Dendritic cell treated with granulocyte-macrophage colony-stimulating factor and Interleukin-4, amounts not matched to agents 40 ng/mL and 50 ng/mL, for 4 days (primary cell): ENCODE measurements around the gene BDKRB1.

Experiments used
- H3K27ac Mint-ChIP-seq: one replicate; pipeline ENCODE4 v1.8.0; 2022; ENCODE audit warnings: mild to moderate bottlenecking, mixed read lengths
- H3K27me3 Mint-ChIP-seq: one replicate; pipeline ENCODE4 v1.8.0; 2022; ENCODE audit warnings: mild to moderate bottlenecking, mixed read lengths
- H3K36me3 Mint-ChIP-seq: one replicate; pipeline ENCODE4 v1.8.0; 2022; ENCODE audit warnings: low read depth, mixed read lengths
- H3K4me1 Mint-ChIP-seq: one replicate; pipeline ENCODE4 v1.8.0; 2022; ENCODE audit warnings: low read depth, mixed read lengths
- H3K4me3 Mint-ChIP-seq: one replicate; pipeline ENCODE4 v1.8.0; 2022; ENCODE audit warnings: mild to moderate bottlenecking, moderate library complexity, mixed read lengths
- H3K9me3 Mint-ChIP-seq: one replicate; pipeline ENCODE4 v1.8.0; 2022; ENCODE audit warnings: mixed read lengths
- intact Hi-C: fragments of 100-400 bp; cut with micrococcal nuclease; formaldehyde crosslinking; loops from one replicate; pipeline ENCODE4 v1.15.0; 2022

BDKRB1 gene

GRCh38 chr14:96260341-96260821 is 4.4 kb downstream of the BDKRB1 start:
- Mint-ChIP-seq H3K27me3 (peaks cover 9% of the 10 kb centered on the region), H3K36me3 (no peaks in the 10 kb centered on the region), H3K4me1 (no peaks in the 10 kb centered on the region), H3K4me3 (no peak overlapping the region), H3K9me3 (no peaks in the 10 kb centered on the region), H3K27ac (no peak overlapping the region)
- intact Hi-C loops, result no loop called here

DNA sequence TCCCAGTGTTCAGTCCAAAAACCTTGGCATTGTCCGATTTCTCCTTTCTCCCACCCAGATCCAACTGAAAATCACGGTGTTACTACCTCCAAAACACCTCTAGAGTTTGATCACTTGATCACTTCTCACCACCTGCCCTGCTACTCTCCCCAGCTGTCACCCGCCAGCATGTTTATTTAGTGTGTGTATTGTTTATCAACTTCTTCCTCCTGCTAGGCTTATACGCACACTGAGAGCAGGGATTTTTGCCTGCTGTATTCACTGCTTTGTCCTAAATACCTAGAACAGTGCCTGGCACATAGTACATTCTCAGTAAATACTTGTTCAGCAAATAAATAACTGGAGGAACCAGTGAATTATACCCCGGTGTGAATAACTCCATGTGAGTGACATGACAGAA is 5.0 kb downstream of the BDKRB1 start:
- Mint-ChIP-seq H3K27me3 (peaks cover 9% of the 10 kb centered on the region), H3K9me3 (no peaks in the 10 kb centered on the region), H3K36me3 (no peaks in the 10 kb centered on the region), H3K4me1 (no peaks in the 10 kb centered on the region), H3K4me3 (no peak overlapping the region), H3K27ac (no peak overlapping the region)
- intact Hi-C loops, result no loop called here

GRCh38 chr14:96261772-96262655 is 6.0 kb downstream of the BDKRB1 start:
- no peaks in the 10 kb centered on the region for H3K36me3 Mint-ChIP-seq
- H3K27ac Mint-ChIP-seq, result no peak overlapping the region
- peaks cover 8% of the 10 kb centered on the region for H3K27me3 Mint-ChIP-seq

GRCh38 chr14:96263347-96264199 is 7.6 kb downstream of the BDKRB1 start:
- Mint-ChIP-seq H3K27ac (no peak overlapping the region), H3K4me1 (no peaks in the 10 kb centered on the region), H3K36me3 (no peaks in the 10 kb centered on the region), H3K9me3 (no peaks in the 10 kb centered on the region), H3K4me3 (no peak overlapping the region), H3K27me3 (peaks cover under 1% of the 10 kb centered on the region)
- intact Hi-C loops, result no loop called here

More at GRCh38 chr14:96261772-96262655, 6.0 kb downstream of the BDKRB1 start:
- Mint-ChIP-seq H3K4me1 (no peaks in the 10 kb centered on the region), H3K9me3 (no peaks in the 10 kb centered on the region), H3K4me3 (no peak overlapping the region)
- intact Hi-C loops, result no loop called here

DNA sequence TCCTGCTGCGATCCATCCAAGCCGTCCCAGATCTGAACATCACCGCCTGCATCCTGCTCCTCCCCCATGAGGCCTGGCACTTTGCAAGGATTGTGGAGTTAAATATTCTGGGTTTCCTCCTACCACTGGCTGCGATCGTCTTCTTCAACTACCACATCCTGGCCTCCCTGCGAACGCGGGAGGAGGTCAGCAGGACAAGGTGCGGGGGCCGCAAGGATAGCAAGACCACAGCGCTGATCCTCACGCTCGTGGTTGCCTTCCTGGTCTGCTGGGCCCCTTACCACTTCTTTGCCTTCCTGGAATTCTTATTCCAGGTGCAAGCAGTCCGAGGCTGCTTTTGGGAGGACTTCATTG is 8.2 kb downstream of the BDKRB1 start:
- H3K27ac Mint-ChIP-seq, result no peak overlapping the region
- no peak overlapping the region for H3K4me3 Mint-ChIP-seq
- H3K4me1 Mint-ChIP-seq, result no peaks in the 10 kb centered on the region
- H3K9me3 Mint-ChIP-seq, result no peaks in the 10 kb centered on the region
- no peaks in the 10 kb centered on the region for H3K27me3 Mint-ChIP-seq
- no peaks in the 10 kb centered on the region for H3K36me3 Mint-ChIP-seq
- intact Hi-C loops, result no loop called here

GRCh38 chr14:96264853-96265252 is 8.8 kb downstream of the BDKRB1 start:
- Mint-ChIP-seq H3K27me3 (peaks cover 2% of the 10 kb centered on the region), H3K9me3 (no peaks in the 10 kb centered on the region), H3K27ac (no peak overlapping the region)

GRCh38 chr14:96265383-96266095 is 9.5 kb downstream of the BDKRB1 start:
- Mint-ChIP-seq H3K27ac (no peak overlapping the region), H3K36me3 (no peaks in the 10 kb centered on the region), H3K4me1 (no peaks in the 10 kb centered on the region), H3K4me3 (no peak overlapping the region), H3K27me3 (peaks cover 2% of the 10 kb centered on the region), H3K9me3 (no peaks in the 10 kb centered on the region)
- intact Hi-C loops, result no loop called here

More at GRCh38 chr14:96264853-96265252, 8.8 kb downstream of the BDKRB1 start:
- no peak overlapping the region for H3K4me3 Mint-ChIP-seq
- H3K4me1 Mint-ChIP-seq, result no peaks in the 10 kb centered on the region
- intact Hi-C loops, result no loop called here
- H3K36me3 Mint-ChIP-seq, result no peaks in the 10 kb centered on the region

DNA sequence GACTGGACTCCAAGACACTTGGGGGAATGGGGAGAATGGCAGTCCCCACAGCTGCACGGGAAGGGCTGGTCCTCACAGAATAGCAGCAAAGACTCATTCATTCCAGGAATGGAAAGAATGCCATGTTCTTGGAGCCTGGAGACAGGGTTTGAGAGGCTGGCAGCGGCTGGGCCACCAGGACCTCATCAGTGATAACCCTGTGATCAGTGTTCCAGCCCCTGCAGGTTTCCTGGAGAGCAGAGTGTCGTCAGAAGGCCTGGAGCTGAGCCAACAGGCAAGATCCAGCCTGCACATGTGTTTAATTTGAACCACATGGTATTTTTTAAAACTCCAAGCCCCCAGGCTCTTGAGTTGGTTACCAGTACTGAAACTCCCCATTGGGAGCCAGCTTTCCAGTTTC is 11.3 kb downstream of the BDKRB1 start:
- intact Hi-C loops, result no loop called here
- no peaks in the 10 kb centered on the region for H3K9me3 Mint-ChIP-seq
- no peaks in the 10 kb centered on the region for H3K4me1 Mint-ChIP-seq
- H3K27ac Mint-ChIP-seq, result no peak overlapping the region
- H3K36me3 Mint-ChIP-seq, result no peaks in the 10 kb centered on the region
- no peak overlapping the region for H3K4me3 Mint-ChIP-seq
- peaks cover 2% of the 10 kb centered on the region for H3K27me3 Mint-ChIP-seq

- Mint-ChIP-seq H3K27ac (no peak overlapping the region), H3K36me3 (no peaks in the 10 kb centered on the region), H3K4me3 (no peak overlapping the region), H3K27me3 (peaks cover 2% of the 10 kb centered on the region), H3K4me1 (no peaks in the 10 kb centered on the region), H3K9me3 (no peaks in the 10 kb centered on the region)
- intact Hi-C loops, result no loop called here
Observed at GRCh38 chr14:96267916-96268315, 11.9 kb downstream of the BDKRB1 start.

- Mint-ChIP-seq H3K27ac (no peak overlapping the region), H3K27me3 (peaks cover 2% of the 10 kb centered on the region), H3K9me3 (no peaks in the 10 kb centered on the region), H3K36me3 (no peaks in the 10 kb centered on the region), H3K4me3 (no peak overlapping the region), H3K4me1 (no peaks in the 10 kb centered on the region)
- intact Hi-C loops, result no loop called here
Observed at GRCh38 chr14:96268431-96269358, 12.7 kb downstream of the BDKRB1 start.

DNA sequence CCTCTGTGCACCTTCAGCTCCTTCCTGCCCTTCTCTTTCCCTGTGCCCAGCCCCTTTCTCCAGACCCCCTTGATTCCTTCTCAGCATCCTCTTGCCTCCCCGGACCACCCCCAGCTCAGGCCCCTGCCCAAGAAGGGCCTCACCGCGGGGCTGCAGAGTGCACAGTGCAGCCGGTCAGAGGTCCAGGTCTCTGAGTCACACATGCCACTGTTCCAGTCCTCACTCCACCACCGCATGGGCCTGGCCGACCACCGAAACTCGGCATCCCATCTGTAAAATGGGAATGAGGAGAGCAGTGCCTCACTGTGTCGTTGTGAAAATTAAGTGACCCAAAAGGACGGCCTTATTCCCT is 13.3 kb downstream of the BDKRB1 start:
- intact Hi-C loops, result no loop called here
- Mint-ChIP-seq H3K9me3 (no peaks in the 10 kb centered on the region), H3K4me1 (no peaks in the 10 kb centered on the region), H3K36me3 (no peaks in the 10 kb centered on the region), H3K4me3 (no peak overlapping the region), H3K27ac (no peak overlapping the region), H3K27me3 (peaks cover 2% of the 10 kb centered on the region)

- Mint-ChIP-seq H3K4me3 (no peak overlapping the region), H3K27ac (no peak overlapping the region), H3K4me1 (no peaks in the 10 kb centered on the region), H3K9me3 (no peaks in the 10 kb centered on the region), H3K27me3 (peaks cover 2% of the 10 kb centered on the region), H3K36me3 (no peaks in the 10 kb centered on the region)
- intact Hi-C loops, result no loop called here
Observed at GRCh38 chr14:96270565-96271420, 14.8 kb downstream of the BDKRB1 start.
